ENCODE measurements around the gene EMCN. TPM values are rescaled to one million over a fixed set of nuclear protein-coding genes. Genes with fewer than 3 reads are reported as not detected.

Gene EMCN
- total and polyA plus RNA-seq, 10 of the 15 experiments (the other 5 are each of a cell fraction or from before 2014, with no cell fraction given) = not detected

DNA sequence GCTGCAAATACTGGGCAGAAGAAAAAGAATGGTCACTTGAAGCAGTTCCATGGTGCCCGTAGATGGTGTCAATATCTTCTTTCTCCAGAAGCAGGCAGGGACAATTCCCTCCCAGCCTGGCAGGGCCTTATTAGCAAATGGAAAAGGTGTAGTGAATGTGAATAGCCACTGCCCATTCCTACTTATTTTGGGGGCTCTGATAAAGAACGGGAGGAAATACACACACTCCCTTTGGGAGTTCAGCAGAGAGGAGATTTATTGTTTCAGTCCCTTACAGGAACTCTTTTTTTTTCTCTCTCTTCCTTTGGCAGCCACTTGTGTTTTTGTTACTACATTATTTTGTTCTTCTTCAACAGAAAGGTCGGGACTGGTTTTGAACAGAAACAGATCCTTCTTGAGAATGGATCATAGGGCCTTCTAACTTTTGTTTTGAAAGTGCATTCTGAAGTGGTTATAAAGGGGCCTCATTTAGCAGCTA, at the start of gene EMCN (continued):
- TF ChIP-seq SREBF1 (IDR thresholded peaks at IDR 0.05; ENCODE audit: low read length) = no peak
- TF ChIP-seq NFIC (IDR thresholded peaks at IDR 0.05; ENCODE audit: low read depth, low read length) = no peak
- no peak for TF ChIP-seq NR2C2 (IDR thresholded peaks at IDR 0.05; ENCODE audit: borderline replicate concordance, control insufficient read depth, insufficient read length, low read depth)
- no peak for TF ChIP-seq DPF2 (IDR thresholded peaks at IDR 0.05)
- no peak for TF ChIP-seq SIX5 (IDR thresholded peaks at IDR 0.05; ENCODE audit: low read depth, low read length, severe bottlenecking)

DNA sequence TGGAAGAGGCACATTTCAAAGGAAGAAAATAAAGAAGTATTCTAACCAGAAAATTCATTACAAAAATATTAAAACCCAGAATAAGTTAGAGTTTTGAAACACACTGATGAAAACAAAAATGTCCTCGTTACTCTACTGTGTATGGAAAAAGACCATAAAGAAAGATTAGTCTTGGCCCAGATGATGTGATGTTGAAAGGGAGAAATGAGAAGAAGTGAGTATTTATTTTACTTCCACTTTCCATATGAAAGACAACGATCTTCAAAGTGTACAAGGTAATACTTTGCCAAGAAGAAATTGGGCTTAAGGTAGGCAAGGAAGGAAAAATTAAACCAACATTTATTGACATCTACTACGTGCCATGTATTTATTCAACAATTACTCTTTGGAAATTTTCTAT, 48.6 kb upstream of the EMCN start:
- peak; percentile 24; the same call in 1 of the 2 replicates for TF ChIP-seq JUNB (IDR thresholded peaks at IDR 0.05)
- no peak for TF ChIP-seq TCF3 (IDR thresholded peaks at IDR 0.05; ENCODE audit: borderline replicate concordance, insufficient read depth, low read depth, low read length)
- RAD21 ChIA-PET (ENCODE audit: unreplicated experiment) = no interaction called here
- H3K36me3 ChIP-seq (ENCODE audit: control insufficient read depth in 2 of 2, insufficient read depth in 2 of 2, low read length in 1 of 2) = no peaks in the 10 kb centered on the region
- H3K9ac ChIP-seq (ENCODE audit: control insufficient read depth, insufficient read depth, low read length) = no peak overlapping the region
- no peaks in the 10 kb centered on the region for H4K20me1 ChIP-seq (ENCODE audit: control insufficient read depth, insufficient read depth)
- no peak overlapping the region for H3K4me3 ChIP-seq
- no peaks in the 10 kb centered on the region for H3K79me2 ChIP-seq (ENCODE audit: control insufficient read depth, insufficient read depth, low read length)
- FAIRE-seq = no peak
- 0% methylated on average over 3 of the region's 3 CpGs for WGBS (ENCODE audit: insufficient coverage, insufficient replicate concordance, low lambda C conversion rate, missing lambda C conversion rate)
- no peak overlapping the region for H2AFZ ChIP-seq (ENCODE audit: control insufficient read depth, low read depth, low read length)
- no peaks in the 10 kb centered on the region for H3K4me1 ChIP-seq (ENCODE audit: control insufficient read depth, insufficient read depth, low read length)
- no peaks in the 10 kb centered on the region for H3K9me3 ChIP-seq (replicated peaks; ENCODE audit: control insufficient read depth, insufficient read depth, low read length)
- H3K4me2 ChIP-seq (ENCODE audit: control insufficient read depth, insufficient read depth) = no peak overlapping the region
- no peak for DNase-seq (ENCODE audit: low read depth, low spot score)
- POLR2A ChIA-PET = no interaction called here
- no peak overlapping the region for H3K27ac ChIP-seq (ENCODE audit: control insufficient read depth, insufficient read depth)
- no peaks in the 10 kb centered on the region for H3K27me3 ChIP-seq (replicated peaks in 1 of 2; ENCODE audit: control insufficient read depth in 2 of 2, insufficient read depth in 2 of 2, low read length in 1 of 2)
- ATAC-seq = peak; percentile 34; the same call in 2 of the 3 replicates
- intact Hi-C loops (cut with micrococcal nuclease; ENCODE audit: unreplicated experiment) = no loop called here
- SMC1A ChIA-PET (ENCODE audit: uncharacterized antibody, unreplicated experiment) = interaction anchor here (0.9 to 3.5 kb wide), 5 partner anchors 18 to 459 kb away, joined by 3 to 11 read pairs (median 3); no protein-coding TSS in a partner anchor
- in situ Hi-C loops (cut with MboI) = no loop called here
- CTCF ChIA-PET = interaction anchor here (1.4 kb wide), 1 partner anchor 473 kb away, joined by 4 read pairs; no protein-coding TSS in a partner anchor
- no TSS peak for BruUV-seq (replicated peaks)
